ENCODE data around the gene KCTD16. TPM values are rescaled to one million over a fixed set of nuclear protein-coding genes. Genes with fewer than 3 reads are reported as not detected.

The KCTD16 gene
- total RNA-seq, 1 experiment from 2014 or later, result 0.64 TPM

DNA sequence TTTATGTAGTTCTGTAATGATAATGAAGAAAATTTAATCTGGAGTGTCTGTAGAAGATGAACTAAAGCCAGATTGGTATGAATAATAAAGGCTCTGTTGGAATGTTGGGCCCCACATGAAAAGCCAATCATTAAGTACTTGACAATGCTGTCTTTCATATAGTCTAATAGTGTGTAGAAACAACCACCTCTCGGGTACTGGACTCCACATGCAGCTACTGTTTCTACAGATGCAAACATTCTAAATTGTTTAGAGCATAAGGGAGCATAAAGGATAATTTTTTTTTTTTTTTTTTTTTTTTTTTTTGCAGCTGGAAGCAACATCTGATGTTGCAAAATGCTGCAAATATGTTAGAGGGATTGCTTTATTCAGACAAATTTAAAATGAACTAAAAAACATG is 354.3 kb downstream of the KCTD16 start:
- BruUV-seq (replicated peaks), result no TSS peak
- Histone ChIP-seq H3K9me3 (ENCODE audit: control insufficient read depth in 1 of 2, insufficient read depth in 1 of 2, low read depth in 1 of 2, low read length in 2 of 2) (no peaks in the 10 kb centered on the region), H3K4me1 (ENCODE audit: control insufficient read depth in 1 of 2, insufficient read depth in 2 of 2, low read length in 2 of 2) (no peaks in the 10 kb centered on the region), H3K9ac (ENCODE audit: low read length) (no peak overlapping the region), H3K4me2 (ENCODE audit: low read length) (no peak overlapping the region), H3K79me2 (ENCODE audit: insufficient read depth, low read length) (no peaks in the 10 kb centered on the region), H3K9me2 (ENCODE audit: insufficient read depth) (no peaks in the 10 kb centered on the region), H3K4me3 (replicated peaks in 1 of 2; ENCODE audit: low read depth in 1 of 2, low read length in 2 of 2) (no peak overlapping the region), H3K27ac (ENCODE audit: low read depth, low read length) (no peak overlapping the region), H3K36me3 (ENCODE audit: control insufficient read depth in 1 of 2, insufficient read depth in 2 of 2, low read length in 2 of 2) (no peaks in the 10 kb centered on the region), H3K27me3 (ENCODE audit: insufficient read depth, low read length) (no peaks in the 10 kb centered on the region), H4K20me1 (ENCODE audit: insufficient read depth) (no peaks in the 10 kb centered on the region; the same call in 1 of the 2 replicates), H2AFZ (ENCODE audit: low read depth, low read length, poor library complexity, severe bottlenecking) (no peak overlapping the region)
- ChIA-PET RAD21 (ENCODE audit: low non-redundant PET in 1 of 2, low total read pairs in 2 of 2, uncharacterized antibody in 2 of 2, unreplicated experiment in 2 of 2) (no interaction called here), POLR2A (no interaction called here), CTCF (no interaction called here)
- intact Hi-C loops (cut with micrococcal nuclease), result no loop called here
- no peak for ATAC-seq
- TF ChIP-seq ELF1 (IDR thresholded peaks at IDR 0.05; ENCODE audit: borderline replicate concordance, low read depth) (no peak), ZNF274 (IDR thresholded peaks at IDR 0.05; ENCODE audit: low read depth, low read length) (no peak), ZBTB33 (IDR thresholded peaks at IDR 0.05; ENCODE audit: extremely low read depth, insufficient replicate concordance, low read length) (no peak), YY1 (IDR thresholded peaks at IDR 0.05; ENCODE audit: extremely low read depth, insufficient replicate concordance, low read depth, low read length) (no peak), EZH2 (IDR thresholded peaks at IDR 0.05) (no peak), EZH2phosphoT487 (IDR thresholded peaks at IDR 0.05; ENCODE audit: borderline replicate concordance) (no peak), EGR1 (IDR thresholded peaks at IDR 0.05; ENCODE audit: low read depth) (no peak), CTCF (IDR thresholded peaks at IDR 0.05 in 2 of 3, conservative IDR thresholded peaks at IDR 0.05 in 1 of 3; ENCODE audit: borderline replicate concordance in 1 of 3, insufficient read depth in 1 of 3, low read depth in 2 of 3, low read length in 2 of 3) (no peak), SRF (IDR thresholded peaks at IDR 0.05; ENCODE audit: low read depth) (no peak), JUND (IDR thresholded peaks at IDR 0.05) (no peak), CBX3 (IDR thresholded peaks at IDR 0.05; ENCODE audit: low read depth) (no peak), POLR2A (IDR thresholded peaks at IDR 0.05; ENCODE audit: borderline replicate concordance, extremely low read depth, insufficient read depth, insufficient read length) (no peak), CEBPB (IDR thresholded peaks at IDR 0.05; ENCODE audit: low read depth) (no peak), POLR2AphosphoS5 (IDR thresholded peaks at IDR 0.05; ENCODE audit: low read depth, low read length) (no peak), SP1 (IDR thresholded peaks at IDR 0.05; ENCODE audit: low read depth) (no peak), ZFX (IDR thresholded peaks at IDR 0.05) (no peak), FOSL1 (IDR thresholded peaks at IDR 0.05; ENCODE audit: low read depth) (no peak)
- TF ChIP-seq, protein P1, sequence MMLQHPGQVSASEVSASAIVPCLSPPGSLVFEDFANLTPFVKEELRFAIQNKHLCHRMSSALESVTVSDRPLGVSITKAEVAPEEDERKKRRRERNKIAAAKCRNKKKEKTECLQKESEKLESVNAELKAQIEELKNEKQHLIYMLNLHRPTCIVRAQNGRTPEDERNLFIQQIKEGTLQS (IDR thresholded peaks at IDR 0.05), result no peak
- TF ChIP-seq, protein P2, sequence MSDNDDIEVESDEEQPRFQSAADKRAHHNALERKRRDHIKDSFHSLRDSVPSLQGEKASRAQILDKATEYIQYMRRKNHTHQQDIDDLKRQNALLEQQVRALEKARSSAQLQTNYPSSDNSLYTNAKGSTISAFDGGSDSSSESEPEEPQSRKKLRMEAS (IDR thresholded peaks at IDR 0.05), result no peak
- no peak for DNase-seq (ENCODE audit: low read depth, low spot score)

Measured in HCT116 (cell line).